GM12874 (cell line): ENCODE data around the gene RFC3.

ENCODE experiments used
- TF ChIP-seq, protein P1 (sequence below): IDR thresholded peaks from 2 replicates; pipeline ENCODE4 v1.5.1; 2011; ENCODE audit warnings: low read depth, mild to moderate bottlenecking, control low read depth, low read length, moderate library complexity; ENCODE audit not compliant: insufficient read depth

Gene RFC3

DNA sequence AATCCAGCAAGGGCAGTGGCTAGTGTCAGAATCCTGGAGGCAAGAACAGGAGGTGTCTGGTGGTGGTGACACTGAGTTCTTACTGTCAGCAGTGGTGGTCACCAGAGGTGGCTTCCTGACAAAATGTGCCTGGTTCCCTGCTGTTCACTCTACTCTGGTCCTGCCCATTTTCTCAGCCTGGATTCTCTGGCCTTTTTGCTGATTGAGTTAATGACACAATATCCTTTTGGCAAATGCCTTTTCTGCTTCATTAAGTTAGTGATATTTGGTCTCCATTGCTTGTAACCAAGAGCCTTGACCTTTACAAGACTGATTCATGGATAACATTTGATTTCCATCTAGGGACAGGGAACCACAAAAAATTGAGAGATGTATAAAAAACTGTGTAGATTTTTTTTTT lies 51.1 kb downstream of the RFC3 start:
- TF ChIP-seq, protein P1, sequence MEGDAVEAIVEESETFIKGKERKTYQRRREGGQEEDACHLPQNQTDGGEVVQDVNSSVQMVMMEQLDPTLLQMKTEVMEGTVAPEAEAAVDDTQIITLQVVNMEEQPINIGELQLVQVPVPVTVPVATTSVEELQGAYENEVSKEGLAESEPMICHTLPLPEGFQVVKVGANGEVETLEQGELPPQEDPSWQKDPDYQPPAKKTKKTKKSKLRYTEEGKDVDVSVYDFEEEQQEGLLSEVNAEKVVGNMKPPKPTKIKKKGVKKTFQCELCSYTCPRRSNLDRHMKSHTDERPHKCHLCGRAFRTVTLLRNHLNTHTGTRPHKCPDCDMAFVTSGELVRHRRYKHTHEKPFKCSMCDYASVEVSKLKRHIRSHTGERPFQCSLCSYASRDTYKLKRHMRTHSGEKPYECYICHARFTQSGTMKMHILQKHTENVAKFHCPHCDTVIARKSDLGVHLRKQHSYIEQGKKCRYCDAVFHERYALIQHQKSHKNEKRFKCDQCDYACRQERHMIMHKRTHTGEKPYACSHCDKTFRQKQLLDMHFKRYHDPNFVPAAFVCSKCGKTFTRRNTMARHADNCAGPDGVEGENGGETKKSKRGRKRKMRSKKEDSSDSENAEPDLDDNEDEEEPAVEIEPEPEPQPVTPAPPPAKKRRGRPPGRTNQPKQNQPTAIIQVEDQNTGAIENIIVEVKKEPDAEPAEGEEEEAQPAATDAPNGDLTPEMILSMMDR = no peak

DNA sequence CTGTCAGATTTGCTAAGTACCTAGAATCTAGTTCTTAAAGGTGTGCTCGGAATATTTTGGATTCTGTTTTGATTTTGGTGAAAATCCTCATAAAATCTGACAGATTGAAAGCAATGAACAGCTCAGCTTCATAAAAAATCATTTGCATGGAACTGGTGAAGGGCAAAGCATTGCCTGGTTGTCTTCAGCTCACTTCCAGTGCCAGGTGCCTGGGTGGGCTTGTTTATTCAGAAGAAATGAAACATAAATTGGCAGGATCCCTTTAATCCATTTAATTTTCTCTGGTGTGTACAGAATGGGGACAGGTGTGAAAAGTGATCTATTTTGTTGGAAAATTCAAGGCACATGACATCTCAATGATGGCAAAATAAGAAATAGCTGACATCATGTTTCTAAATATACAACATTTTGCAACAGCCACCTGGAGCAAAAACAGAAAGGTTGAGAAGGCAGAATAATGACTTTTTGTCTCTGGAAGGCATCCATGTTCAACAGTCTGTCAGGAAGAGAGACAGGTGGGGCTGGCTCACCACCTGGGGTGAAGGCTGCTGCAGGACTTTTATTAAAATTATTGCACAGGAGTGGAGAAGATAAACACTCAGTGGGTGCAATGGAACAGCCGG lies 52.2 kb downstream of the RFC3 start:
- TF ChIP-seq, protein P1 = no peak

DNA sequence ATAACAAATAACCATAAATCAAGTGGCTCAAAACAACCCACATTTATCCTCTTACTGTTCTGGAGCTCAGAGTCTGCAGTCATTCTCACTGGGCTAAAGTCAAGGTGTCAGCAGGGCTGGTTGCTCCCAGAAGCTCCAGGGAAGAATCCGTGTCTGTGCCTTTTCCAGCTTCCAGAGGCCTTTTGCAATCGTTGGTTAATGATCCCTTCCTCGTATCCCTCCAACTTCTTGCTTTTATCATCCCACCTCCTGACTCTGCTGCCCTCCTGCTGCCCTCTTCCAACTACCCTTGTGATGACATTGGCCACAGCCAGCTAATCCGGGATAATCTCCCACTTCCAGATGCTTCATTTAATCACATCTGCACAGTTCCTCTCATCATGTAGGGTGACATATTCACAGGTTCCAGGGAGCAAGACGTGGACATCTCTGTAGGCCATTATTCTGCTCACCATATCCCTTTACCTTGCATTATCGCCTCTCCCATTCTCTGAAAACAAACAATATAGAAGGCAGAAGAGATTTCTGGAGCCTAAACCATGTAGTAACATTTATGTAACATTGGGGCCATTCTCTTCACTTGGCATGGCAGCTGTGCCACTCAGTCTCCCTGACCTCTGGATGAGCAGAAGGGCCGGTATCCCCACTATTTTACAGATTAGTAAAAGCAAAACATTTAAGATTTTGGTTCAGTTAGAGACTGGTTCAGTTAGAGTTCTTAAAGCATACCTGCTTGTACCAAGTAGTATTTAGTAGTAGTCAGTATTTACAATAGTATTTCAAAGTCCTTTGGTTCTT lies 53.5 kb downstream of the RFC3 start:
- TF ChIP-seq, protein P1 = no peak

DNA sequence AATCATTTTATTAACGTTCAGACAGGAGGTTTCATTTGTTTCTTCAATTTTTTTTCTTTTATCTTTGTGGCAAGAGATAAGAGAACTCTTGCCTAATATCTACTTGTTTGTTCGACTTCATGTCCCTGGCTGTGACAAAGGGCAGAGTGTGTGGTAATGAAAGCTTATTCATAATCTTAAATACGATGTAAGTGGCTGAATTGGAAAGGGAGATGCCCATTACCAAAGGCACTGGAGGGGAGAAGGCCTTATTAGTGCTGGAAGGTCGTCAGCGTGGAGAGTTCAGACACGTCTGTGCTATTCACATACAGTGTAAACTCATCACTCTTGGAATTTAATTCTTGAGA lies 54.0 kb downstream of the RFC3 start:
- TF ChIP-seq, protein P1 = no peak

DNA sequence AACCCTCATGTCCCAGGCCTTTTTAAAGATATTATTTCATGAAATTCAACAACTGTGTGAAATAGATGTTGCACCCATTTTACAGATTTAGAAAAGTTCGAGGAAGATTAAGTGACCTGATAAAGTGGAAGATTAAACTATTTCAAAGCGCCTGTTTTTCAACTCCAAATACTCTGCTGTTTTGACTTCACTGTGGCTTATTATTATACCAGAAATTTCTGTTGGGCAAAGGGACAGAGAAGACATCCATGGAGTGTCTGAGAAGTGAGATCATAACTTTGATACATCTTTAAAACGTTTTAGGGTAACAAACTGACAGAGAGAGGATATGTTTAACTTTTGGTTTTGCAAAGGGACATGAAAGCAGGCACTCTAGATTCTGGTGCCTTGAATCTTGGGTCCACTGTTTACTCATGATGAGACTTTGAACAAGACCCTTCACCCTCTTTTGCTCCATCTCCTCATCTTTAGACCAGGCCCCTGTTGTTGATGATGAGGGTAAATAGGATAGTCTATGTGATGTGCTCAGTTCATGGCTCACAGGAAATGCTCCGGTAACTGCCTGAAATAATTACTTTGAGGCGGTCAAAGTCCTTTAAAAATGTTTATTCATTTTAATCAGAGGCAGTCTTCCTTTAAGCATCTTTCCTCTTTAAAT lies 55.4 kb downstream of the RFC3 start:
- TF ChIP-seq, protein P1 = no peak

DNA sequence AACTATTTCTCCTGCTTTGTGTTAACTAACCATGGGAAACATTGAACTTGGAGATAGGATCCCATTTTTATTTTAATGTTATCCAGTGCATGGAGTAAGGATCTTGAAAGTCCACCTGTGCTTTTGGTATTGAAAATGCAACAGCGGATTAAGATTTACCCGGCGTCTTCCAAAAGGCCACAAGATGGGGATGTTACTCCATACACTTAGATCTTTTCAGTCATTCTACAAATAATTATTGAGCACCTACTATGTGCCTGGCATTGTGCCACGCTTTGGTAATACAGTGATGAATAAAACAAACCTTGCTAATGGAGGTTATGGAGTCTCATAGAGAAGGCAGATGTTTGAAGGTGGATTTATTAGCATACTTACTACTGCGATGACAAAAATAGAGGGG lies 56.9 kb downstream of the RFC3 start:
- TF ChIP-seq, protein P1 = no peak

DNA sequence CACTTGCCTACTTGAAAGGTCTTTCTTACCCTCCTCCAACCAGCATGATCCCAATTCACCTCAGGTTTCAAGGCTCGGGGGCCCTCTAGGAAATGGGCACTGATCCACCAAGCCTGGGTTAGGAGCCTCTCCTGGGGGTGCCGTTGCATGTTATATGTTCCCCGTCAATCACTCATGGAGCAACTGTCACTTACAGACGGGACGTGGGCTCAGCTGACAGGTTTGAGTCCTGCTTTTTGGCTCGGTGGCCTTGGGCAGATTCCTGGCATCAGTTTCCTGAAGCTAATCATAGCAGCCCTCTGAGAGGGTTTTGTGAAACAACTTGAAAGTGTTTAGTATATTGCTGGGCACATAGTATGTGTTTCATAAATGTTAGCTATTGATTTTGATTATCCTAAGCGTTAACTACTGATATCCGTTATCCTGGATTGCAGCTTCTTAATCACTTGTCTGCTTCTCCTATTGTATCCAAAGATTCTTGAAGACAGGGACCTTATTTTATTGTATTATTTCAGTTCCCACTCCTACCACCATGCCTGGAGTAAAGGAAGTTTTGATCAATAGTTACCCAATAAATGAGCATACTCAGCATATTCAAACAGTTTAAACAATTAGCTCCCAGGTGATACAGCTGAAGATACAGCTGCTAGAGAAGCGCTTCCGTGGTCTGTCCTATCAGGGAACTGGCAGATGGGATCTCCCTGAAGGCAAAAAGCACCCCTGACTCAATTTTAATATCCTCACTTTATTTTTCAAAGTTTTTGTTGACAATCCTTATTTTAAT lies 57.9 kb downstream of the RFC3 start:
- TF ChIP-seq, protein P1 = no peak
